SU-DHL-6 (cell line): Measurements from ENCODE around the gene NOPCHAP1.

Source experiments
- H2AFZ ChIP-seq: fragments of 200-600 bp; sonication (generic); 2 replicates; pipeline ENCODE4 v1.6.1; 2014; ENCODE audit warnings: low read depth, mild to moderate bottlenecking, moderate library complexity, mixed read lengths, antibody characterized with exemption, low read length; ENCODE audit not compliant: severe bottlenecking
- H3F3A ChIP-seq: fragments of 200-600 bp; shearing (Covaris generic); 2 replicates; pipeline ENCODE4 v1.6.0; 2016; ENCODE audit warnings: antibody characterized with exemption, mild to moderate bottlenecking; ENCODE audit not compliant: insufficient read depth
- H3K27ac ChIP-seq: fragments of 200-600 bp; sonication (generic); 2 replicates; pipeline ENCODE4 v1.5.1; 2016; ENCODE audit warnings: low read depth, mild to moderate bottlenecking, low read length, moderate library complexity, mixed read lengths
- H3K27me3 ChIP-seq: fragments of 200-600 bp; sonication (generic), shearing (Covaris generic); 2 replicates; pipeline ENCODE4 v1.6.0; 2014; ENCODE audit warnings: mild to moderate bottlenecking, low read length
- H3K36me3 ChIP-seq: fragments of 200-600 bp; sonication (generic); 2 replicates; pipeline ENCODE4 v1.6.1; 2014; ENCODE audit warnings: mild to moderate bottlenecking, low read length, mixed read lengths
- H3K4me2 ChIP-seq: fragments of 300-600, 200-600 bp; shearing (Covaris generic), sonication (generic); 2 replicates; pipeline ENCODE4 v1.6.0; 2014; ENCODE audit warnings: low read length, low read depth, mild to moderate bottlenecking; ENCODE audit not compliant: poor library complexity, severe bottlenecking
- H3K4me3 ChIP-seq: fragments of 200-600 bp; sonication (generic); 2 replicates; pipeline ENCODE4 v1.5.1; 2014; ENCODE audit warnings: antibody characterized with exemption, low read length, mild to moderate bottlenecking, mixed read lengths; ENCODE audit not compliant: insufficient read depth, poor library complexity, severe bottlenecking
- H3K79me2 ChIP-seq: fragments of 200-600 bp; sonication (generic); 2 replicates; pipeline ENCODE4 v1.6.1; 2014; ENCODE audit warnings: mild to moderate bottlenecking, low read length, moderate library complexity; ENCODE audit not compliant: insufficient read depth
- H3K9ac ChIP-seq: fragments of 200-600 bp; sonication (generic); 2 replicates; pipeline ENCODE4 v1.7.0; 2014; ENCODE audit warnings: mild to moderate bottlenecking, low read length
- H3K9me2 ChIP-seq: fragments of 200-600 bp; sonication (generic); replicated peaks from 2 replicates; pipeline ENCODE4 v1.6.1; 2014; ENCODE audit warnings: low read length; ENCODE audit not compliant: insufficient read depth
- H3K9me3 ChIP-seq: fragments of 200-600 bp; sonication (generic); 2 replicates; pipeline ENCODE4 v1.6.1; 2014; ENCODE audit warnings: low read length, mixed read lengths; ENCODE audit not compliant: insufficient read depth
- H4K20me1 ChIP-seq: fragments of 200-600 bp; sonication (generic); 2 replicates; pipeline ENCODE4 v1.6.1; 2014; ENCODE audit warnings: low read depth, mild to moderate bottlenecking, antibody characterized with exemption, low read length, moderate library complexity, mixed read lengths
- CTCF ChIP-seq: fragments of 200-600 bp; sonication (generic); IDR thresholded peaks from one replicate; pipeline ENCODE4 v1.5.1; 2017; ENCODE audit warnings: antibody characterized with exemption, mild to moderate bottlenecking, low read length, moderate library complexity; ENCODE audit not compliant: insufficient read depth, poor library complexity, severe bottlenecking
- EZH2phosphoT487 ChIP-seq: fragments of 200-600 bp; sonication (generic), shearing (Covaris generic); conservative IDR thresholded peaks from 2 replicates; pipeline ENCODE4 v1.6.1; 2018; ENCODE audit warnings: mild to moderate bottlenecking, antibody characterized with exemption, low read length, moderate library complexity, mixed read lengths

Gene NOPCHAP1

GRCh38 chr12:105018012-105018411 is 31.9 kb downstream of the NOPCHAP1 start:
- no peak overlapping the region for H2AFZ ChIP-seq
- no peak overlapping the region for H3K27ac ChIP-seq
- no peaks in the 10 kb centered on the region for H3K79me2 ChIP-seq
- H3F3A ChIP-seq, result no peaks in the 10 kb centered on the region
- no peak overlapping the region for H3K9ac ChIP-seq
- H3K4me2 ChIP-seq, result no peak overlapping the region
- H3K9me2 ChIP-seq, result no peaks in the 10 kb centered on the region
- H3K36me3 ChIP-seq, result peaks cover 3% of the 10 kb centered on the region; the same call in 1 of the 2 replicates
- H4K20me1 ChIP-seq, result no peaks in the 10 kb centered on the region
- H3K27me3 ChIP-seq, result no peaks in the 10 kb centered on the region
- no peaks in the 10 kb centered on the region for H3K9me3 ChIP-seq
- no peak overlapping the region for H3K4me3 ChIP-seq
- no peak for TF ChIP-seq EZH2phosphoT487
- no peak for TF ChIP-seq CTCF

- Histone ChIP-seq H3K9me3 (no peaks in the 10 kb centered on the region), H3K9ac (no peak overlapping the region), H4K20me1 (no peaks in the 10 kb centered on the region), H3K79me2 (no peaks in the 10 kb centered on the region), H3F3A (no peaks in the 10 kb centered on the region), H3K36me3 (peaks cover 3% of the 10 kb centered on the region; the same call in 1 of the 2 replicates), H3K27me3 (no peaks in the 10 kb centered on the region), H2AFZ (no peak overlapping the region), H3K4me2 (no peak overlapping the region), H3K27ac (no peak overlapping the region), H3K9me2 (no peaks in the 10 kb centered on the region), H3K4me3 (no peak overlapping the region)
- TF ChIP-seq EZH2phosphoT487 (no peak), CTCF (no peak)
Measured at GRCh38 chr12:105018776-105019175, 32.7 kb downstream of the NOPCHAP1 start.

- Histone ChIP-seq H3K27ac (no peak overlapping the region), H3K4me2 (no peak overlapping the region)
Measured at GRCh38 chr12:105020241-105020962, 34.3 kb downstream of the NOPCHAP1 start.

More at GRCh38 chr12:105020241-105020962, 34.3 kb downstream of the NOPCHAP1 start:
- Histone ChIP-seq H3K4me3 (no peak overlapping the region), H2AFZ (no peak overlapping the region), H3K9ac (no peak overlapping the region), H3K9me3 (no peaks in the 10 kb centered on the region), H3F3A (no peaks in the 10 kb centered on the region), H3K27me3 (no peaks in the 10 kb centered on the region), H3K36me3 (no peaks in the 10 kb centered on the region; the same call in 1 of the 2 replicates), H3K79me2 (no peaks in the 10 kb centered on the region), H4K20me1 (no peaks in the 10 kb centered on the region), H3K9me2 (no peaks in the 10 kb centered on the region)
- TF ChIP-seq CTCF (no peak), EZH2phosphoT487 (no peak)
